Mesenteric fat pad (tissue), 1 donor: ENCODE data around the gene GUCA2A. TPM values are rescaled to one million over a fixed set of nuclear protein-coding genes. Genes with fewer than 3 reads are reported as not detected.

Experiments used
- DNase-seq: peaks from one replicate; pipeline ENCODE4 v3.0.0-alpha.2; 2020; ENCODE audit warnings: low spot score
- total RNA-seq: library from RNA; stranded (reverse); fragmentation: NEBNext Ultra II Directional; extraction: Animal tissue kit (Norgen Biotek cat#: 25700); gene quantifications from one replicate; pipeline ENCODE4 v1.2.1, GENCODE V29; 2021
- donor health status: DM: yes; HTN: yes; CAD: no.

Gene GUCA2A
- total RNA-seq, 1 donor from 2014 or later = not detected

DNA sequence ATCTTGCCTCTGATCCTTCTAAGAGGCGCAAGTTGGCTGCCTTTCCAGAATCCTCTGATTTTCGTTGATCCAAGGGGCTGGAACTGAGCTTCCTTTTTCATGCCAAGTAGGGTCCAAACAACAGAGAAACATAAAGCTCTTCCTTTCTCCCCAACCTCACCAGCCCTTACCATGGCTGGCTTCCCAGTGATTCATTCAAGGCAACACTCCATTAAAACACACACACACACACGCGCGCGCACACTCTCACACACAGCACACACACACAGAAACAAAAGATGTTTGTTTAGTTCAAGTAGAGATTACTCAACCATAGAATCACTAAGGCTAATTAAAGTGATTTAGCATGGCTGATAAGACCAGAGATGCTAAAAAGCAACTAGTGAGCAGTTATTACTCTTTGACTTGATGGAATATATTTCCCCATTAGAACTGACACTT is 13.0 kb upstream of the GUCA2A start:
- no peak for DNase-seq

DNA sequence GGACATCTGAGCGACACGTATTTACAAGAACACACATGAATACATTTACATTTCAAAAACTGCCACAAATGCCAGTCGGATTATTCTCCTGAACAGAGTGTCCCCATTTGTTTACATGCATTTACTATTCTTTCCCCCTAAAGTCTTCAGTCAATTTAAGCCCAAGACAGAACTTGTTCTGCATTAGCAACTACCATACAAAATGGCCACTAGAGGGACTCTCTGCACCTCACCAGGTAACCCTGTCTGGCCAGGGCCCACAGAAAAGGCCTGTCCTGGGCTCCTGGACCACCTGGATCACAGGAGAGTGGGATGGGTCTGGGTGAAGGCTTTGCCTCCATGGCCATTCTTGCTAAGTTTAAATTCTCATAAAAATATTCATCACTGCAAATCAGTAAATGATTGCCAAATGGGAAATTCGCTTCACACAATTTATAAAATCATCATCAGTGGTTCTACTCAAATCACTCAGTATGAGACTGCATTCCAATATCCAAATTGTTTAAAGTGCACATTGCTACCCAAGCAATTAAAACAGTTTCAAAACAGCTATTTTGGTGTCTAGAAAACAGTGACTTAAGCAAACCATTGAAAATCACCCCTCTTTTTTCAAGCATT is 12.5 kb upstream of the GUCA2A start:
- DNase-seq = no peak

DNA sequence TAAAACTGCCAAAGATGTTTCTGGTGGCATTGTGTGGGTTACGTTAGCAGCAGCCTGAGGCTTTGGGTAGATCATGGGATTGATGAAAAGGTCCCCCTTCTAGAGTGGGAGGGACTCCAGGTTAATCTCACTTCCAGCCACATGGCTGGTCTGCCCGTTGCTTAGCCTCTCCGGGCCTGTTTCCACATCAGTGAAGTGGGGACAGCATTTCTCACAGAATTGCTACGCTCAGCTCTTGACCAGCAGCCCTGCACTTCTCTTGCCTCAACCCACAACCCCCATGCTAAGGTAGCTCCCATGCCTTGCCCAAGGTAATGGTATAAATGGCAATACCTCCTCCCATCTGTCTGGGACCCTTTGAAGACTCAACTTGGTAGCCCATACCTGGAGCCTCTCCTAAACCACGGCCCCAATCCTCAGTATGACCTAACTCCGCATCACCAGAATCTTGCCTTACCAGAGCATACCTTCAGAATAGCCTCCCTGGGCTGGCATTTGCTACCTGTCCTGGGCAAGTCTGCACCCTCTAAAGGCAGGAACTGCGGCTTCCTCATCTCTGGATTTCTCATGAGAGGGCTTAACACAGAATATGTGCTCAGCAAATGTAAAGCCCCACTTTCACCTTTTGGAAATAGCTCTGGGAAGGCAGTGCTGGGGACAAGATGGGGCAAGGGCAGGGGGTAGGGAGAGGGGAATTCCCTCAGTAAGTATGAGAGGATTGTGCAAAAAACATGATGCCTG is 10.9 kb upstream of the GUCA2A start:
- DNase-seq = no peak

DNA sequence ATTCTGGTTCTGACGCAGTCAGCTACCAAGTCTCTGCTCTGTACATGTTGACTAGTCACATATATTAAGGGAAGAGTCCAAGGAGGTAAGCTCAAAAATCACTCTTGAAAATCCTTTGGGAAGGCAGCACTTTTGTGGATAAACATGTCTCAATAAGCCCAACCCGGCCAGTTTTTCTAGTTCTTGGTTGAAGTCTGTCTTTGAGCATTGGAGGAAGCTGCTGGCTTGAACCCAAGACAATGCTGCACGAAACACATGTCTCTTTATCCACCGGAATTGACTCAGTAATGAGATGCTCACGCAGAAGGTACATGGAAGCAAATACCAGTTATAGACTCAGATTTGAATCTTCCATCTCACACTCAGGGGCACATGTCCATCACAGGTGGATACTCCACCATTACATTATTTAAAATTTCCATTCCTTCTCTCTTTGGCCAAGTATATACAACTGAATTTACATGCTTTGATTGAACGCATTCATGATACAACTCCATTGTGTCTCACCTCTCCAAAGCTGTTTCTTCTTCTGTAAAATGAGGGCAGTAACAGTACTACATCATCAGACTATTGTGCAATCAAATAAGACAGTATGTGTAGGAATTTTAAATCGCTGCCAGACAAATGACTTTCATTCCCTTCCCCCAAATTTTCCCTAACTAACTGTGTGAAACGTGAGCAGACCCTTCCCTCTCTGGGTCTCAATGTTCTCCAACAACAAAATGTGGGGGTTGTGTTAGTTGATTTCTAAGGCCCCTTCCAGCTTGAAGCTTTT is 9.6 kb upstream of the GUCA2A start:
- DNase-seq = no peak

DNA sequence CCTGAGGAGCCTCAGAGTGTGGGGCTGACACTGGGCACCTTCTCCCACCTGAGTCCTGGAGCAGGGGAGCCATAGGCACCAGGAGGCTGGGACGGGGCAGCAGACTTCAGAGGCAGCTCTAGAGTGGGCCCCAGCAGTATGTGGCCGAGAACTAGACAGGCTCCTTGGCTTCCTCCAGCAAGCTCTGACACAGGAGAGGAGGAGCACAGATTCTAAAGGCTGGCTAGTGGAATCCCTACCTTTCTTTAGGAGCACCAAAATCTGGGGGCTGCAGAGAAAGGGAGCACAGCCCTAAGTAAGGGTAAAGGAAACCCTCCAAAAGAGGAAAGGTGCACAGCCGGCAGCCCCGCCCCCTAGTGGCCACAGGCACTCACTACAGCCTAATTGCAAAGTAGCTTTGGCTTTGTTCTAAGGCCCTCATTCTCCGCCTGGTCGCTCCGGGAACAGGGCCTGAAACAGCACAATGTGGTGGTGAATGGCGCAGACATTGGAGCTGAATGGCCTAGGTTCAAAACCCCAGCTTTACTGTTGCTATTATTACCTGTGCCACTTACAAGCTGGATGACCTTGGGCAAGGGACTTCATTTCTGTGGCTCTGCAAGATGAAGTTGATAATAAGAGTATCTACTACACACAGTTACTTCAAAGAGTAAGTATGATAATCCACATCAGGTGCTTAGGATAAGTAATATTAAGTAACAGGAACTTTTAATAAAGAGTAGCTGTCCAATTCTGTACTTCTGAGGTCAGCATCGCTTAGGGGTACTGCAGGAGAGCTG is 8.8 kb upstream of the GUCA2A start:
- no peak for DNase-seq

DNA sequence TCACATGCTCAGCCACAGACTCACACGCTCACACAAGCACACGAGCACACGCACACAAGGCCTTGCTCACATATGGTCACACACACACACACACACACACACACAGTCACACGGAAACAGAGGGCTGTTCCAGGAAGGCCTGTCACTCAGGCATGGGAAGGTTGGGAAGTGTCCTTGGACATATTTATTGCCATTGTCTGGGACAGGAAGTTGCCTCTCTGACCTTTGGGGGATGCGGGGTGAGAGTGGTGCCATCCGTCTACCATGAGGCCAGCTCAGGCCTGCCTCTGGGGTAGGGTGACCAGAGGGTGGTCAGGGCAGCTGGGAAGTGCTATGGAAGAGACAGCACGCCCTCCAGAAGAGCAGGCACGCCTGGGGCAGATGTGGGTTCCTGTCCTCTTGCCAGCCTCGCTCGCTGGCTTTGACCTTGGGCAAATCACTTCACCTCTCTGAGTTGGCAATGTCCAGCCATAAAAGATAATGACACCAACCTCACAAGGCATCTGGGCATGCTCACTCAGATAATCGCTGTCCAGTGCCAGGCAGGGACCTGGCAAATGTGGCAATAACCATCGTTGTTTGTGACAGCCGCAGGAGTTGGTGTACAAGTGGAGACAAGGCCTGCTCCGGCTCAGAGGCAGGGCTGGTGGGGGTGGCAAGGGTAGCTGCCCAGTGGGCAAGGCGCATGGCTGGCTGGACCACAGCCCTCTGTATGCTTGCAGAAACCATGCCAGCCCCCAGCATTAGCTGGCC is 8.0 kb upstream of the GUCA2A start:
- no peak for DNase-seq

DNA sequence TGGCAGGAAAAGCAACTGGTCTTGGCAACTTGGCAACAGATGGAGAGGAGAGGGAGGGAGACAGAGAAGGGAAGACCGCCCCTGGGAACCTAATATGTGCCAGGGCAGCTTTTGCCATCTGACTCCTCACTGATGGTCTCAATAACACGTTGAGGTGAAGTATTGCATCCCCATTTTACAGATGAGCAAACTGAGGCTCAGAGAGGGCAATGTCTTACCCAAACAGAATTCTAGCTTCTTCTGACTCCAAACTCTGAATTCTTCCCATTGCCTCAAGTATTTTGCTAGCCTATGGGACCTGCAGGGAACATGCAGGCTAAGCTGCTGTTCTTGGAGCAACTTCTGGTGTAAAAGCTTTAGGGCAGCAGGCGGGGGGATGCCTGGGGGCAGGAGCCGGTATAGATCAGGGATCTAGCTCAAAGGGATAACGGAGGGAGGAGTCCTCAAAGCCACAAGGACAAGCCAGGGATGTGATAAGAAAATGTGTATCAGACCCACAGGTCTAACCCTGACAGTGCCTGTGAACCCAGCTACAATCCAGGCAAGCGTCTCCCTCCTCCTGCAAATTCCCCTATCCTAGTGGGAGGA is 7.2 kb upstream of the GUCA2A start:
- DNase-seq = no peak

DNA sequence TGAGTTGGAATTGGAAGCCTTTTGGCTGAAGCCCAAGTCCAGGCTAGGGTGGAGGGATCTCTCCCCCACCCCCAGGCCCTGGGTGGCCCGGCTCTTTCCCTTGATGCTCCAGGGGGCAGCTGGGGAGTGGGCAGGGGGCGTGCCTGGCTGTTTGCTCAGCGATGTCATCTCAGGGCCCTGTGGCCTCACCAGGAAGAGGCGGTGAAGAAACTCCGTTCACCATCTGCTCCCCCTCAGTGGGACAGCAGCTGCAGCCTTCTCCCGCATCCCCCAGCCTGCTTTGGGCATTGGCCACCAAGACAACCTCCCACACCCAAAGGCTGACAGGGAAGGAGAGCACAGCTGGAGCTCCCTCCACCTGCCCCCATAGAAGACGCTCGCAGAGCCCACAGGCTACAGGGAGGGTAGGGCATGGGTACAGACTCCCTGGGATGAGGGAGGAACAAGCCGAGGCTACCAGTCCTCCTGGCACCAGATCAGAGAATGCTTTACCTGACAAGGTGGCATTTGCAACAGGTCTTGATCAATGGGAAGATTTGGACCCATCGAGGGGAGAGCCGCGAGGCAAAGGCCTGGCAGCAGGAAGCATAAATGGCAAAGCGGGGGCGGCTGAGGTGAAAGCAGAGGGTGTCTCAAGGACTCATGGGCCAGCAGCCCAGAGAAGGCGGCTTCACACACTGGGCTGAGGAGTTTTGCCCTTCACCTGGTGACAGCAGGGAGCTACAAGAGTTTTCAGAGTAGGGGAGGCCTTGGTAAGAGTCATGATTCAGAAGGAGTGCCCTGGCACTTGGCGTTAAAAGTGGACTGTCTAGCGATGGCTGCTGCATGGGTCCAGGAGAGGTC is 6.5 kb upstream of the GUCA2A start:
- no peak for DNase-seq

DNA sequence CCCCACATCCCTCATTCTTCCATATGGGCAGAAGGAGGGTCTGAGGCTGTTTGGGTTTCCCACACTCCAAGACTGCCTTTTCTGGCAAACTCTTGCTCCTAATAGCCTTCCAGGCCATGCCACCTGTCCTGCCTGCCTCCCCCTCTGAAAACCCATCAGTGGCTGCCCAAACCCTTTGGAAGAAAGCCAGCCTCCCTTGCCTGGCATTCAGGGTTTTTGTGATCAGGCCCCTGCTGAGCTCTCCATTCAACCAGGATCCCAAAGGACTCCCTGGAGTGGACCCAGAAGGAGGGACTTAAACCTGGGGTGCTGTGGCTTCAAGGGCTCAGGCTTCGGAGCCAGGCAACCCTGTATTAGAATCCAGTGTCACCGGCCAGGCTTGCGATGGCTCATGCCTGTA is 4.2 kb upstream of the GUCA2A start:
- no peak for DNase-seq

DNA sequence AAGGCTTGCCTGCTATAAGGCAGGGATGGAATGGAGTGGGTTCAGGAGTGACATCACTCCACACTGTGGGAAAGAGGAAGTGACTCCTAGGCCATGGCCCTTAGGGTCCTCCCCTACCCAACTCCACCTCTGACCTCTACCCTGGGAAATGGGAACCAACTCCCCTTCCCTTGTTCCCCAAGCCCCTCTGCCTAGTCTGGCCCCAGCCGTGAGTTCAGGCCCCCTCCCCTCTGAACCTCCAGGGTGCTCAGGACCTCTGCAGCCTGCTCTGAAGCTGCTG is 3.8 kb upstream of the GUCA2A start:
- DNase-seq = no peak

DNA sequence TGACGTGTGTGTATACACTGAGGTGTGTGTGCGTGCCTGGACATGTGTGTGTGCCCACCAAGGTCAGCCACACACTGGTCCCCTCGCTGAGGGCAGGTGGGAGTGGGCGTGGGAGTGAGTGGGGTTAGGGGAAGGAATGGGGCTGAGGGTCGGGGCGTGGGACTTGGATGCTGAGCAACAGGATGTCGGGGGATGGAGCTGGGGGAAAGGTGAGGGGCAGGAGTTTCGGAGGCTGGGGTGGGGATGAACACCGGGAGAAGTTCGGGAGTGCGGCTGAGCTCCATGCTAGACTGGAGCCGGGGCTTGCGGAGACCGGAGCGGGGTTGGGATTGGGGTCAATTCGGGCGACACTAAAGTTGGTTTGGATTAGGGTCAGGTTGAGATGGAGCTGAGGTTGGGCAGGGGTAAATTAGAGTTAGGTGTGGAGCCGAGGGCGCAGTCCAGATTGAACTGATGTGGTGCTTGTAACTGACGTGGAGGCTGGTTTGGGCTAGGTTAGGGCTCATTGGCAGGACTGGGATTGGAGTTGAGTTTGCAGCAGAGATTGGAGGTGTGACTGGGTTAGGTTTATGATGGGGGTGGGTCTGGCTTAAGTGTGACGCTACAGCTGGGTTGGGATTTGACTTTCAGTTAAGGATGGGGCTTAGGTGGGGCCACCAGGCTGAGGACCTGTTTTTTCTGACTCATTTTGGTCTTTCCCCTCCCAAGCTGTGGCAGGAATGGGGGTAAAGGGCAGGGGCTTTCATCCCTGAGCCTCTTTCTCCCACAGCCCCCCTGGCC is 3.3 kb upstream of the GUCA2A start:
- DNase-seq = no peak

DNA sequence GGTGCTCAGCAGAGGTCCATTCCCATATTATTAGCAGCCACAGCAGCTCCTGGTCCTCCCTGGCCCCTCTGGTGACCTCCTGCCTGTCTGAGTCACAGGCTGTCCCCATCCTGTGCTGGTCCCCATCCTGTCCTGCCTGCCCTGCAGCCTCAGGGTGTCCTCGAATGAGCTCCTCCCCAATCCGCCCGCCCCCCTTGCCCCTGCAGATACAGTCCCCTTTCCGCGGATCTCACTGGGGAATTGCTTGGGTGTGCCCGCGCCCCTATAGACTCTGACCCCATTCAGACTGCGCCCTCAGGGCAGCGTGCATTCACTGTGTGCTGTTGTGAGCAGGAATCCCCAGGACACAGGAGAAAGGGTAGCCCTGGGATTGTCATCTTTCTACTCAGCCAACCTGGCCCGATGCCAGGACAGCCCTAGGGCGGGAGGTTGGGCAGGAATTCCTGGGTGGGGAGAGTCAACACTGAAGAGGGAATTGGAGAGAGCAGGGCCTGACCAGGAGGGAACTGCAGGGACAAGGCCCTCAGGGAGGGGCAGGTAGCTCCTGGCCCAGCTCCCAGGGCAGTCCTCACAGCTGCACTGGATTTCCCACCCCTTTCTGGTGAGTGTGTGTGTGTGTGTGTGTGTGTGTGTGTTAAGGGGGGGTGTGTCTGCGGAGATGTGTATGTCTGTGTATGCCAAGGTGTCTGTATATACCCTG is 1.1 kb upstream of the GUCA2A start:
- DNase-seq = no peak

DNA sequence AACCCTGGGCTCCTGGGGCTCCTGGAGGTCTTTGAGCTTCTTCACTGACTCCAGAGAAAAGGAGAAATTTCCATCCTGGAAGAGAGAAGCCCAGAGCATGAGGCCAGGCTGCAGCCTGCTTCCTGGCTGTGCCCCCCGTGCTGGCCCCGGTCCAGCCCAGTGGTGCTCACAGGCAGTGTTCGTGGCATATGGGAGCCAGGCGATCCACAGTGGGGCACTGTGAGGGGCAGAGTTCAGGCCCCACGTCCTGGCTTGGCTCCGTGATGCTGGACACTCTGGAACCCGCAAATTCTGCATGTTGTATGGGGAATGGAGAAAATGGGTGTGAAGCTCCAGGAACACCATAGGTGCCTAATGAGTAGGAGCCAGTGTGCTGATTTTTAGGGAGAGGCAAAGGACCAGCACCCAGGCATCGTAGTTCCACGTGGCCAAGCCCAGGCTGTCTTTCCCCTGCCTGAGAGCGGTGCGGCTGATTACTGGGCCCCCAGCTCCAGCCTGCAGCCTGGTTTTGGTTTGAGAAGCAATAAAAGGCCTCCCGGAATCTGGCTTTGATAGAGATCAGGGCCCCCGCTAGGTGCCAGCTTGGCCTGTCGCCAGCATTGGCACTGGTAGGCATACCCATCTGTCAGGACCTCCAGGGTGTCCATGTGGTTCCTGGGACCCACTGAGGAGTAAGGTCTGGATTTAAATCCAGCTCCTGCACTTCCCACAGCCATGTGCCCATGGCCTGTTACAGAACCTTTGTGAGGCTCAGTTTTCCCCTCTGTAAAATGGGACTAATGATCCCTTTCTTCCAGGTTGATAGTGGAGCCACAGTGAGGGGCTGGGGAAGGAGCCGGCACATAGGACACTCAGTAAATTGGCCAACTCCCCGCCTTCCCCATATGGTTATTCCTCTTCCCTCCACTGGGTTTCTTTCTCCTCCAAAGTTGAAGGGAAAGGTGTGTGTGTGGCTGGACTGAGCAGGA is 725 bp downstream of the GUCA2A start:
- no peak for DNase-seq

DNA sequence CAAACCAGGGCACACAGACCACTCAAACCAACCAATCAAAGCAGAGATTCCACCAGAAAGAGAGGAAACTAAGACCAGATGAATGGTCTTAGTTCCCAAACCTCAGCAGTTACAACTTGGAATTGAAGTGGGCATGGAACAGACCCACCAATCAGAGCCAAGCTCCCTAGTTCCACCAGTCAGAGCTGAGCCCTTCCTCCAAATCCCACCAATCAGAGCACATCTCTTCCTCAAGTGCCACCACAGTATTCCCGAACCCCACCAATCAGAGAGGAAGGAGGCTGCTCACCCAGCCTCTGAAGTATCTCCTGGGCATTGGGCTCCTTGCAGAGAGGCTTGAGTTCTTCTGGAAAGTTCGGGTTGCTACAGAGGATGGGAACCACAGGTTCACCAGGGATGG is 1.4 kb downstream of the GUCA2A start:
- no peak for DNase-seq

DNA sequence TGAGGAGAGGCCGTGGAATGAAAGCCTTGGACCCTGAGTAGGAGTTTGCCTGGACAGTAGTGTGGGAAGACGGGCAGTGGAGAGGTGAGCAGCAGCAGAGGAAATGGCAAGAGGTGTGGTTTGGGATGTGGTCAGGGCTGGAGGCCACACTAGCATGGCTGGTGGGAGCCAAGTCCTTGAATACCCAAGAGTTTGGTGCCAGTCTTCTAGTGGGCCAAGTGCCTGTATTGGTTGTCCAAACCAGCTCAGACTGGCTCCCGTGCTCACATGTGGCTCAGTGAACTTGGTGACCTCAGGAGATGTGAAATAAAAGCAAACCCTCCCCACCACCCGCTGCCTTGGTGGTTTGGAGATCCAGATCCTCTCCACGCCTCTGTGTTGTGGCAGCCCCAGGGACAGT is 2.4 kb downstream of the GUCA2A start:
- DNase-seq = no peak

DNA sequence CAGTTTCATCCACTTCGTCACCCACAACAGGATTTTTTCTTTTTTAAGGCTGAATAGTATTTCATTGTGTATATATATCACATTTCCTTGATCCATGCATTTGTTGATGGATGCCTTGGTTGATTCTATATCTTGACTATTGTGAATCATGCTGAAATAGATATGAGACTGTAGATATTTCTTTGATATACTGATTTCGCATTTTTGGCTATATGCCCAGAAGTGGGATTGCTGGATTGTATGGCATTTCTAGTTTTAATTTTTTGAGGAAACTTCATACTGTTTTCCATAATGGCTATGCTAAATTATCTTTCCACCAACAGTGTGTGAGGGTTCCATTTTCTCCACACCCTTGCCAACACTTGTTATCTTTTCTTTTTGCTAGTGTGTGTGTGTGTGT is 6.4 kb downstream of the GUCA2A start:
- DNase-seq = no peak

DNA sequence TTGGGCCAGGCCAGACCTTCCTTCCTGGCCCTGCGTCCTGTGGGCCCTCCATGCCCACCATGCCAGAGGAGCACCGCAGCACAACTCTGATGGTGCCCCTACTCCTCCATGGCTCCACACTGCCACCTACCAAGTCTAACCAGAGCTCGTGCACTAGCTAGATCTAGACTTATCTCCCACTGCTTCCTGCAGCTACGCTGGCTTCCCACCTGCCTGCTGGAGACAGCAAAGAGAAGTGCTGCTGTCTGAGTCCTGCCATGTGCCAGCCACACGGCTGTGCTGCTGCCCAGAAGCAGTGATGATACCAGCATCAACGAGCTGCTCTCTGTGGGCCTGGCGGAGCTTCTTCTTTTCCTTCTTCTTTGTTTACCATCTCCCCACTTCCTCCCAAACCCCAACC is 6.9 kb downstream of the GUCA2A start:
- no peak for DNase-seq
